ENCODE results near the gene HIRA.
"Not testable (repeated sequence)": the region's sequence is repeated elsewhere in the genome, so short reads cannot be mapped to it uniquely, and the experiment has no call there.

Gene HIRA

GRCh38 chr22:19463491-19464469 lies 32.2 kb upstream of the HIRA start:
- DNase-seq = no peak

- no peak for DNase-seq
These were observed 31.5 kb upstream of the HIRA start for GRCh38 chr22:19463008-19463407.

- DNase-seq = no peak
These were observed 30.0 kb upstream of the HIRA start for GRCh38 chr22:19461506-19461905.

GRCh38 chr22:19460036-19460435 lies 28.5 kb upstream of the HIRA start:
- DNase-seq = no peak

GRCh38 chr22:19457828-19458428 lies 26.4 kb upstream of the HIRA start:
- DNase-seq = no peak

GRCh38 chr22:19456541-19456940 lies 25.0 kb upstream of the HIRA start:
- no peak for DNase-seq

GRCh38 chr22:19455585-19456370 lies 24.2 kb upstream of the HIRA start:
- DNase-seq = peak; percentile 29

GRCh38 chr22:19455033-19455432 lies 23.5 kb upstream of the HIRA start:
- DNase-seq = no peak

- DNase-seq = no peak
These were observed 22.6 kb upstream of the HIRA start for GRCh38 chr22:19454156-19454555.

GRCh38 chr22:19453718-19454117 lies 22.2 kb upstream of the HIRA start:
- no peak for DNase-seq

GRCh38 chr22:19451570-19451969 lies 20.0 kb upstream of the HIRA start:
- no peak for DNase-seq

GRCh38 chr22:19450363-19451175 lies 19.0 kb upstream of the HIRA start:
- no peak for DNase-seq

GRCh38 chr22:19449422-19449767 lies 17.9 kb upstream of the HIRA start:
- DNase-seq = no peak

GRCh38 chr22:19448739-19449421 lies 17.3 kb upstream of the HIRA start:
- DNase-seq = no peak

GRCh38 chr22:19448076-19448607 lies 16.6 kb upstream of the HIRA start:
- no peak for DNase-seq

- DNase-seq = peak; percentile 88
These were observed 16.0 kb upstream of the HIRA start, which contains the start of gene C22orf39 for GRCh38 chr22:19447330-19448075. Gene C22orf39, minus strand, starts transcription at chr22:19447711. Its CDS starts 23 bp downstream, at chr22:19447688.

- DNase-seq = no peak
These were observed 15.2 kb upstream of the HIRA start for GRCh38 chr22:19446603-19447329.

- DNase-seq = not testable (repeated sequence)
These were observed 13.9 kb upstream of the HIRA start for GRCh38 chr22:19445279-19445982.

GRCh38 chr22:19443544-19444211 lies 12.1 kb upstream of the HIRA start:
- no peak for DNase-seq
